Bone marrow (tissue), 2 donors: Measurements from ENCODE around the gene TIGIT.

Source experiments
- DNase-seq, 2 donors: peaks; one replicate each; lab custom pipeline; 2025; lab: John Stamatoyannopoulos, UW

Gene TIGIT

DNA sequence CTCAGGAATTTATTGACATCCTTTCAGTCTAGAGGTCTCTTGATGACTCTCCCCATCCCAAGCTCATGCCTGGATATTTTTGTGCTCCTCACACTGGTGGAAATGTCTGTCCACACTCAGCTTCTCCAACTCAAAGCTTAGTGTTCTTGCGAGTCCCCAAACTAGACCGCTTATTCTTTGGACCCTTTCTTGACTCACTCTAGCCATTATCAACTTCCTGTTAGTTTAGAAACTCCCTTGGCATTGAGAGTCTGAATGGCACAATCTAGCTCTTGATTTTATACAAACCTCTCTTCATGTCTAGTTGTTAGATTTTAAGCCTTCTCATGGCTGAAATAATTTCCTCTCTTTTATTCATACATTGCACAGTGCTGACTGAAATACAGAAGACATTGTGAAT lies 19.6 kb downstream of the TIGIT start:
- DNase-seq: no peak

DNA sequence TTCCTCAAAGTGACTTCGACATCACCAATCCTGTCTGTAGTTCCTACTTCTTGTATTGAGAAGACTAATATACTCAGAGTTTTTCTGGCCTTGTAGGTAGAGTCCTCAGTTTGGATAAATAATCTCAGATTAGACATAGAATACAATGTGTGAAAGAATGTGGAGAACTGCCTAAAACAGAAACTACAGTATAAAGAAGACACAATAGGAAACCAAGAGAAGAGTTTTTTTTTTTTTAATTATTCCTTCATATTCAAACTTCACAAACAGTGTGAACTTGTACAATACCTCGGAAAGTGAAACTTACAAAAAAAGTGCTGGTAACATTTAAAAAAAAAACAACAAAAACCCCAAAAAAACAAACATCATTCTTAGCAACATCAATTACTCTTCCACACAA lies 20.5 kb downstream of the TIGIT start:
- no peak for DNase-seq

DNA sequence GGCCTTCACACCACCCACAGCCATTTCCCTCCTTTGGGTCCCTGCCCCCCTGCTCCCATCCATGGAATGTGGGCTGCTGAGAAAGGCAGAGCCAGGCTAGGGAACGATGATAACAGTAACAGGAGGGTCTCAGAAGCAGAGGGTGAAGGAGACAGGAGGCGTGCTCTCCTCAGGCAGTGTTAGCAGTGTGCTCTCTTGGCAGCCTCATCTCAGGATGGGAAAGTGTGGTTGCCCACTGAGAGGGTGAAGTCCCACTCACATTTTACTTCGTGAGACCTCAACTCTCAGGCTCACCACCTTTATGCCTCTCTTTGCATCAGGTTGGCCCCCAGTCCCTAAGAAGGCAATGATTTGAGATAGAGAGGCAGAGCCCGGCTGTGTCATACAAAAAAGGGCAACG lies 24.5 kb downstream of the TIGIT start:
- no peak for DNase-seq

DNA sequence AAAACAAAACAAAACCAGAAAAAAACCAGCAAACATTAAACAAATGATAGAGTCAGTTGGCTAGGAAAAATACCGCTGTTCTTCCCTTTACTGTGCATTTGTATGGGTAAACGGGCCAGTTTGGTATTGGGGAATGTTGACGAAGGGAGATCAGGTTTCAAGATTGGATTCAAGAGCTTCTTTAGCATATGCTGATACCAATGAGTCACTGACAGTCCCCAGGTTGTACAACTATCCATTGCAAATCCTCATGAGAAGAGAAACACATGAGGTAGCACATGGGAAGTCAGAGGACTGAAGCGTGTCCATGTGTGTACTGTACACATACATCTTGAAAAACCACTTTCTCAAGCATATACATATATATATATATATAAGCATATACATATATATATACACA lies 25.6 kb downstream of the TIGIT start:
- no peak for DNase-seq

DNA sequence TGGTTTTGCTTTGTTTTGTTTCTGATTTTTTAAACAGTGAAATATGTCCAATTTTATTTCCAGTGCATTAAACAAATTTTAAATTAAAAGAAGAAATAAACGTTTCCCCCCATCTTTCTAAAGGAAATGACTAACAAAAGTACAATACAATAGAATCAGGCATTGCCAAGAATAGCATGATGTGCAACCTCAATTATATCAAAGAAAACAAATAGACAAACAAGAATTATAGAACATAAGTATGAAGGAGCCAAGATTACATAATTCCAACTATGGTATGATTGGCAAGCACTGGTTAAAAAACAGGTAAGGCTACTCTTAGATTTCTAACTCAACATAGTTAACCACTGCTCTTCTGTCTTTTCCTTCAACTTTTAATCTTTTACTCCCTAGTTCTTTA lies 26.4 kb downstream of the TIGIT start:
- no peak for DNase-seq

DNA sequence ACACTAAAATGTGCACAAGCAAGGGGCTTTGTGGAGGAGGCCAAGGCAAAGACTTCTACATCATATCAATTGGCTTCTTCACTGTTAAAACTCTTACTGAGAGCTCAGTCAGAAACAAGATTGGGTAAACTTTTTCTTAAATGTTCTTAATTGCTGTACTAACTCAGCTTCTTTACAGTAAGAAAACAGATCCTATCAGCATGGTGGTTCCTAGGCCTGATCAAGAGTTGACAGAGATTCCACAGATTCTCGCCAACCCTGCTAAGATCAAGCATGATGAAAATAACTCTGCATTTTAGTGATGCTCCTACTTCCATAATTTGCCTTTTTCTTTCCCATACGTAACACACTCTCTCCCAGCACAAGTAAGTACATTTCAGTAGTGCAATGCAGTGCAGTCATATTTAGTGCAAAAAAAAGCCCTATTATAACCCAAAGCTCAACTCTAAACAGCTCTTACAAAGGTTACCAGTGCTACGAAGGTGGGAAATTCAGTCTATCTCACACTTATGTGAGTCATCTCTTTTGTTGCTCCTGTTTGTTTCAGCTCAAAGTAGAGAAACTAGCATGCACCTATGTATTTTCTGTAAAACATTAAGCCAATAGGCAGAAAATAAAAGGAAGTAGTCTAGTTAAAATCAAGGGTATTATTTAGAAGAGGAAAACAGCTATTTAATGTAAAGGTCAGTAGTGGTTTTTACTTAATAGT lies 29.9 kb downstream of the TIGIT start:
- no peak for DNase-seq

DNA sequence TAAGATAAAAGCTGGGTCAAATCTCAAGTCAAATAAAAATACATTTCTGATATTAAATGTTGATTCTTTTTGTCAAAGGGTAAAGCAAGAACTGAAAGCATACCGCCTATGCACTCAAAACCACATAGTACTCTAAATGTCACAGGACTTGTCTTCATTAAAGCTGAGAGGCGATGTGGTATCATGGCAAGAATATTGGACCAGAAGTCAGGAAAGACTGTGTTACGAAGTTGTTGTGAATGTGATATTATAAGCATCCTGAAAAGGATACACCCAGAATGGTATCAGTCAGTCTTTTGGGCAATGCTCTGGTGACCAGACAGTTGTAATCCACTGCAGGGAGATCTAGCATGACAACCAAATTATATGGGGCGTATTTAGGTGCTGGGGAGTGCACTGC lies 33.8 kb downstream of the TIGIT start:
- no peak for DNase-seq

DNA sequence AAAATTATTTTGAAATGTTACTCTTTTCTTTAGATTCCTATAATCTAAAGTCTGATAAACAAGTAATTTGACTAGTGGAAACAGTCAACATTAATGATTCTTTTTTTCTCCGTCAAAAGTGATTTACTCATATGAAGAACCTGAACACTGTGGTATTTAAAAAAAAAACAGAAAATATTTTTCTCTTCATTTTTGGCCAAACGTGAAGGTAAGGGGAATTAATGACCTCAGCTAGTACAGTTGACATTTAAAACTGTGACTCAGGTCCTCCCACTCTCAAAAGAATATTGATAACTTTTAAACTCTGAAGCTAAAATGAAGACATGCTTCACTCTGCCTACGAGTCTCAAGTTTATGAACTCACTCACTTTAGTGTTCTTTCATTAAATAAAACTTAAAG lies 34.5 kb downstream of the TIGIT start:
- DNase-seq: no peak

DNA sequence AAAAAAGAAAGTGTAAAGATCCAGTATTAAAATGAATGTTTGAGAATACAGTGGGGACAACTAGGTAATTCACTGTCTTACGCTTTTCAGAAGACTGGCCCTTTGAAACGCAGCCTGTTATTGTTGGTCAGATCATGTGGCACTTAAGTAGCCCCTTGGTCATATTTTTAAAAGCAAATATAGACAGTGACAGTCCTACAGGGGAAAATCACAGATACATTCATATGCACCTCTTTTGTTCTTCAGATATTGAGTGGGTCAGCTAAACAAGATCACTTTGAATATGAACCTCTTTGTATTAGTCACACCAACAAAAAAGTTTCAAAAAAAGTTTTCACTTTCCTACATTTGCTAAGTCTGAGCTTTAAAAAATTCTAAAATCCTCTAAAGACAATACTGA lies 36.0 kb downstream of the TIGIT start:
- no peak for DNase-seq

DNA sequence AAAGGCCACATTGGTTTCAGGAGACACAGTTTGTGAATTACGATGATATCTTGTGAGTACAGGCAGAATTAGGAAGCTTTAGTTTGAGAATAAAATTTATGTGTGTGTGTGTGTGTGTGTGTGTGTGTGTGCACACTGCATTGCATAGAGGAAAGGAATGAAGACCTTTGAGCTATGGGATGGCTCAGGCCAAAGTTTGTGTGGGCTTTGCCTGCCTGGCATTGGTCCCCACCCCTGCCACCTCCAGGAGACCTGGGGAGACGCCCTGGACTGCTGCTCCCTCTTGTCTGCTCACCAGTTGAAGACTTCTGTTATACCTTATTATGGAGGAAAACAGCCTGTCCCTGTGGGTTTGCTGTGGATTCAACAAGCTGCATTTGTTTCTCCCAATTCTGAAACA lies 37.2 kb downstream of the TIGIT start:
- no peak for DNase-seq

DNA sequence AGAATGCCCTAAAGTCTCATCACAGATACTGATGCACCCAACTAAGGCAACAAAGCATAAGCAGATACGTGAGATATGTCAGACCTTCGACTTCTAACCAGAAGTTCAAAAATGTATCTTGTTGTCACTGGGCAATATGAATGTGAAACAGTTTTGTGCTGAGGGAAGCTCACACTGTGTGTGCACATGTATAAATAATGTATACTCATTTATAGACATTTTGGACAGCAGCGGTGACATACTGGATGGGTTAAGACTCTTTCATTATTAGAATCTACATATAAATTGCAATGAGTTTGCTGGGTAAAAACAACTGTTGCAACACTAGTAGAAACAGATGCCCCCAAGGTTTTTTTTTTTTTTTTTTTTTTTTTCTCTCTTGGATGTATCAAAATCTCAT lies 37.9 kb downstream of the TIGIT start:
- no peak for DNase-seq

DNA sequence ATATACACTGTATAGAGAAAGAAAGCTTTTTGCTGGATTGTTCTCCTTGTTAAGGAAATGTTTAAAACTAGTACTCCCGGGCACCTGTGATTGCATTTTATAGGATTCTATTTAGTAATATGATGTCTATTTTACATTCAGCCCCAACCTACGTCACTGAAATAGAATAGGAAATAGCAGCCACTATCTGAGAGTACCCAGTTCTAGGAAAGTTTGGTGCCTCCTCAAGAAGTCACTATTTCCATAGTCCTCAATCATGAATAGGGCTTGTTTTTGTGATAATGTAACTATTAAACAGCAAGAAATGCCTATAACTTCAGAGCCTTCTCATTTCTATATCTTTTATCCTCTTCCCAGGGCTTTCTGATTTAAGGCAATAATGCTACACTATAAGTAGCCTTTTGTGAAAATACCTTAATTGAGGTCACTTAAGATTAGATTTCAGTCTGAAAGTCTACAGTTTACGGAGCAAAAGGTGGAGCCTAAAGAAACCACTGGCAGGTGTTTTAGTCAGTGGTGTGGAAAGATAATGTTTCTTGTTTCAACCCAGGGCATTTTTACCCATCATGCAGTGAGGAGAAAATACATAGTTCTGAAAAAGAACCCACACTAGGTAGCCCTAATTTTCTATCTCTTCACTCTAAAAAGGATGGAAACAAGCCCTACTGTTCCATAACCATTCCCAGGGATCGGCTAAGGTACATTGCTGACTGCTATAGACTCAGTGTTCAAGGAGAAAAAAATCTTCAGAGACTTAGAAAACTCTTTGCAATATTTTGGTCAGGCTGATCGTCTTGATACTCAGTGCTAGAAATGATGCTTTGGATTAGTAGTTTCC lies 38.7 kb downstream of the TIGIT start:
- DNase-seq: no peak

DNA sequence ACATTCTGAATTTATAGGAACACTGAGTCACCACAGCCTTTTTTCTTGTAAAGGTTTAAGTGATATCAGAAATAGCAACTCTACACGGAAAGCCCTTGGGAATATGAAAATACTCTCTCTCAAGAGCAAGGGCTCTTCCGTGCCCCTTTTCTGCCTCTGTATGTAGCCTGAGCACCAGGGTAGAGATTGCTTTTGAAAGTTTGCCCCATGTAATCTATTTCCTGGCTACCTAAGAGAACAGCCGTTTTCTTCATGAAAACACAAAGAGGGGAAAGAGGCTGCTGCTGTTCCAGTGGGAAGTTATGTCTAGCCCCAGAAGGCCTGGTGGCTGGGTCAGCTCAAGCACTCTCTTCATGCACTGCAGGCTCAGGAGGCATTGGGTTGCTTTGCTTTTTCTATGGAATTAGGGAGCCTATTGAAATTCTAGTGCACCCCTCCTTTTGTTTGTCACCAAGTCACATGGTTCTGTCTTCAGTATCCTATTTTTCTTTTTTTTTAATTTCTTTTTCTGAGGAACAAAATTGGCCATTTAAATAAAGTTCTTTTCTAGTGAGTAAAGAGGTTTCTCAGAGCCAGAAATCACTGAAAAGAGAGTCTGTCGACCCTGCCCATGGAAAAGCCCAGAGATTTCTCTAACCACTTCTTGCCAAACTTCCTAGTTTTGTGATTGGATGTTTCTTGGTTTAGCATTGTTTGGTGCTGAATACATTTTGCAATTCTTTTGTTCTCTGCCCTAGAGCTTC lies 39.5 kb downstream of the TIGIT start:
- DNase-seq: no peak

DNA sequence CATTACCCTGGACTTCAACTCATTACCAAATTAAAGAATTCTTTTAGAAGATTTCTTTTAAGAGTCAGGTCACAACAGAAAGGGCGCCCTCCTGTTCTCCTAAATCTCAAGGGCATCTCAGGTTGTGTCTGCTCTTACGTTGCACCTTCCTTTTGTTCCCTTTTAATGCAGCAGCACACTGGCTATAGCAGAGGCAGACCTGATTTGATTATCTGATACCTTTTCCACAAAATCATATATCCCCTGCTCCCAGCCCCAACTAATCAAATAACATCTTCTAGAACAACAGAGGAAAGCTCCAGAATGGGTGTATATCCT lies 40.1 kb downstream of the TIGIT start:
- DNase-seq: no peak

DNA sequence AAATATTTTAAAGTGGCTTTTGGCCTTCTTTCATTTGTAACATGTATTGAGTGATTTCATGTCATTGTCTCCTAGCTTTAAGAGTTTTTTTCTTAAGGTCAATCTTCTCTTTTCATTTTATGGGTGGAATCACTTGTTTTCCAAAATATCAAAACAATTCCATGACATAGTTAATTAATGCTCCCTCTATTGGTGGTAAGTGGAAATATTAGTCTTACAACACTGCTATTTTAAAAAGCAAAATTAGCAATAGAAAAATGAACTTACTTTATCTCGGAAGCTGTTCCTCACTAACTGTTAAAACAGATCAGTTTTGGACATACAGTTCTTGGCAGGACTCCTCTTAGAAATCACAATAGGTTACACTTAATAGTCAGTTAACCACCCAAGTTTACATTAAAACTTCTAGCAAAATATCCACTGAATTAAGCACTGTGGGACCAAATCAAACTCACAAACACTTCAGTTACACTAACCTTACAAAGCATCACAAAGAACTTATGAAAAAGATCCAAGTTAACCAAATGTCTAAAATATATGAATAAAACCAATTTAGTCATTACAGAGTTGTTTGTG lies 42.4 kb downstream of the TIGIT start:
- DNase-seq: no peak

DNA sequence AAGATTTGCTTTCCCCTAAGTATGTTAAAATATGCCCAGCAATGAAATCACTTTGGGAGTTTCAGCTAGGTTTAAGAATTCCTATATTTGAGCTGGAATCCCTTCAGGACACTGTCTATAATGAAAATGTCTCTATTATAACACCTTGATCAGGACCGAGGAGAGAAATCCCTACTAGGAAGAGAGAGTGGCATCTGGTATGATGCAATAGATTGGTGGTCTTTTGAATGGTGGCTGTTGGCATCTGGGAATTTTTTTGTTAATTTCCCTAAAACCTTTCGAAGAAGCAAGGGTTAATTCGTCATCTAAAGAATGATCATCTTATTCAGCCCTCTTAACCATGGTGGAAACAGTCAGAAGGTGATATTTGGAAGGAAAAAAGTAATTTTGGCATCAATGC lies 43.0 kb downstream of the TIGIT start:
- DNase-seq: no peak

DNA sequence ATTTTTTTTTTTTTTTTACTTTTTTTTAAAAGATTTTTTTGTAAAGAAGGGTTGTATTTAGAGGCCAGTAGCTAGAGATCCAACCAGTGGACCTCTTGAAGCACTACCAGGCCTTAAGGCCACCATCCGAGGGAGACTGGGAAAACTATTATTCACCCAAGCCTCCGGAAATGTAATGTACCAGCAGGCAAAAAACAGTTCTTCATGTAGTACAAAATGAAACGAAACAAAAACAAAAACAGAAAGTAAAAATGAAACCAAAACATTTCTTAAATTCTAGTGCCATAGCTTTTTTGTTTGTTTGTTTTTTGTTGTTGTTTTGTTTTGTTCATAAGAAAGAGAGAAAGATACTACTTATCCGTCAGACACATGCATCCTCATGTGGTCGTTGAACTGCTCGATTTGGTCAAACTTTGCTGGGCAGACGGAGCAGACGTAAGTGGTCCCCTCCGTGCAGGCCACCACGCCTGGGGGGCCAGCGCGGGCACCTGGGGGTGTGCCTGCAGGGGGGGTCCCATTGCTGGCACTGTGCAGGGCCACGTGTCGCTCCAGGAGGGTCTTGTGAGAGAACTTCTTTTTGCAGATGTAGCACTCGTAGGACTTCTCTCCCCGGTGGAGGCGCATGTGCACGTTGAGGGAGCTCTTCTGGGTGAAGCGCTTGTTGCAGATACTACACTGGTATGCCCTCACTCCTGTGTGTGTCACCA lies 45.0 kb downstream of the TIGIT start:
- no peak for DNase-seq

DNA sequence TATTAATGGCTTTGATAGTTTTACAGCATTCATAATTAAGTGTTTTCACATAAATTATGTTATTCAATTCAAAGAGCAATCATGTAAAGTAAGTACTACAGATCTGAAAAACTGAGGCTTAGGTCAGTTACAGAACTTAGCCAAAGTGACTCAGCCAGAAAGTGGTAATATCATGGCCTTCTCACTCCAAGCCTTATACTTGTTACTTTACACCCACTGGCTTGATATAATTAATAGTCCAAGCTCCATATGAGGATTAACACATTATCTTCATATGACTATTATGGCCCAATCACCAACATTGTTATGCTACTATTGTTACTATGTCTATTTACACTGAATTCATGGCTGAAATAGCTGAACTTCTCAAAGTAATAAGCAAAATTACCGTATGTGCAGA lies 50.7 kb downstream of the TIGIT start:
- no peak for DNase-seq

DNA sequence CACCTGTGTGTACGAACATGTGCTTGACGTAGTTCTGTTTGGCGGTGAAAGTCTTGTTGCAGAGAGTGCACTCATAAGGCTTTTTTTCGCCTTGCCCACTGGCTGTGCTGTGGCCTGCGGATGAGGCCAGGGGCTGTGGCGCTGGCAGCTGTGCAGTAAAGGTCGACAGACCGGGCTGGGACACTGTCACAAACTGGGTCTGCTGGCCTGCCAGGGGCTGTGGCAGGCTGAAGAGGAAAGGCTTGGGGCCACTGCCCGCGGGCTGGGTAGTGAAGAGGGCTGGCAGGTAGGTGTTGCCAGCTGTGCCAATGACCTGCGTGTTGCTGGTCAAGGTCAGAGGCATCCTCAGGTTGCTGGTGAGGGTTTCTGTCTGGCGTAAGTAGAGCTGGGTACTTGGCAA lies 56.4 kb downstream of the TIGIT start:
- no peak for DNase-seq

DNA sequence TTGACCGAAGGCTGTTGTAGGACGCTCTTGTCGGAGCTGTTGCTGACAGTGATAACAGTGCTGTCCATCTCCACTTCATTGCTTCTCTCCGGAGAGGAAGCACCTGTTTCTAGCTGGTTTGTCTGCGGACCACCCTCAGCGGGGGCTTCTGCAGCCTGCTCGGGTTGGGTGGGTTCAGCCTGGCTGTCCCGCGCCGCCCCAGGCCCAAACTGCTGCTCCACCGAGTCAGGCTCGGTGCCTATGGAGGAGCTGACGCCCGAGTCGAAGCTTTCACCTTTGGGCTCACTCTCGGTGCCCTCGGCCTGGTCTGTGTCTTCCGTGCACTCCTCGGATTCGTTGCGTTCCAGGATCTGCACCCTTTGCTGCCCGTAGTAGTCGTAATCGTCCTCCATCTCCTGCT lies 56.9 kb downstream of the TIGIT start:
- no peak for DNase-seq

DNA sequence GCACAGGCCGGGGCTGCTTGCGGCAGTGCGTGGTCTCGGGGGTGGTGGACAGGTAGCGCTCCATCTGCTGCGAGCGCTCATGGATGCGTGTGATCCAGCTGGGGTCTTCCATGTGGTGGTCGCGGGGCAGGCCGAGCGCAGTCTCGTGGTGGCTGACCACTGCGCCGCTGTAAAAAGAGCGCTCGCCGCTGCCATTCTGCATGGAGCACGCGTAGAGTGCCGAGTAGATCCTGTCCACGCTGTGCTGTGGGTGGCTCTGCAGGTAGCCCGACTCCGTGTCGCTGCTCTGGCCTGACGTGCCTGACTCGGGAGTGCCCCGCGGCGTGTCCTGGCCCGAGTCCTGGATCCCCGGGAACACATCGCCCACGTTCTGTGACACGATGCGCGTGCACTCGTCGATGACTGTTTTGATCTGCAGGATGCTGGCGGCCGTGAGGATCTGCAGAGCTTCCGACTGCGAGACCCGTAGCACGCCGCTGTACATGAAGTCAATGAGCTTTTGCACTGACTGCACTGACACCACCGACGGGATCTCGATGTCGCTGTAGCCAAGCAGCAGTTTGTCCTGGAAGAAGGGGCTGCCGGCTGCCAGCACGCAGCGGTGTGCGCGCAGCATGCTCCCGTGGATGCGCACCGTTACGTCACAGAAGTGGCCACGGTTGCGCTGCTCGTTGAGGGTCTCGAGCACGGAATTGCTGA lies 57.4 kb downstream of the TIGIT start:
- DNase-seq: no peak

DNA sequence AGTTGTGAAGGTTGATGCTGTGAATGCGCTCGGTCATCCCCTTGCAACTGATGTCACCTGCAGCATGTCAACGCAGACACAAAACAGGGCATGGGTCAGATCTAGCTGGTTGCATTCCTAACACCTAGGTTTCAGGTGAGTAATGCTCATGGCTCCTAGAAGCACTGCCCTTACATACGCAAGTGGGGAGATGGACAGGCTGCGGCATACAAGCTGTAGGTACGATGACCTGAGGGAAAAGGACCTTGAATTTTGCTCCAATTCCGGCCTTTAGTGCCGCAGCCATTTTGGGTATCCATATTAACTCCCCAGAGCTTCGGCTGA lies 58.0 kb downstream of the TIGIT start:
- no peak for DNase-seq
